ENCODE data around the gene PREX1. TPM values are rescaled to one million over a fixed set of nuclear protein-coding genes. Genes with fewer than 3 reads are reported as not detected.

PREX1 gene
- total and polyA plus RNA-seq, 4 donors, result 29.5 to 121 (median 69.3) TPM

DNA sequence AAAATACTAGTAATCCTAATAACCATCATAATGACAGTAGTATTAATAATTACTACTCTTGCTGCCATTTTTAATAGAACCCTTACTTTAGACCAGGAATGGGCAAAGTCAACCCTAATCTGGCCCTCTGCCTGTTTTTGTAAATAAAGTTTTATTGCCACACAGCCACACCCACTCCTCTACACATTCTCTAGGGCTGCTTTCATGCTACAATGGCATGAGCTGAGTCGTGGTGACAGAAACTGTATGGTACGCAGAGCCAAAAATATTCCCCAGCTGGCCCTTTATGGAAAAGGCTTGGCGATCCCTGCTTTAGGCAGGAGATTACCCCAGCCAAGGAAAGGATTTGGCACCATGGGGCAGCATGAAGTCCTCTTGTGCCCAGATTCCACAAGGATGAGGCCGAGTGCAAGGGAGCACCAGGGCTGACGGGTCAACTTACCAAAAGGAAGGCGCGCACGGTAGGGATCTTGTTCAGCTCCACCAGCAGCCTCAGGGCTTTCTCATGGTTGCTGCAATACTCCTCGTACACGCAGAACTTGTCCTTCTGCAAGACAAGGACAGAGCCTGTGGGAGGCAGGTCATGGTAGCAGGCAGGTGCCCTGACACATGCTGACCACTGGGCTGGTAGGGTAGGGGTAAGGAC lies 93.6 kb downstream of the PREX1 start:
- TF ChIP-seq, protein P1, sequence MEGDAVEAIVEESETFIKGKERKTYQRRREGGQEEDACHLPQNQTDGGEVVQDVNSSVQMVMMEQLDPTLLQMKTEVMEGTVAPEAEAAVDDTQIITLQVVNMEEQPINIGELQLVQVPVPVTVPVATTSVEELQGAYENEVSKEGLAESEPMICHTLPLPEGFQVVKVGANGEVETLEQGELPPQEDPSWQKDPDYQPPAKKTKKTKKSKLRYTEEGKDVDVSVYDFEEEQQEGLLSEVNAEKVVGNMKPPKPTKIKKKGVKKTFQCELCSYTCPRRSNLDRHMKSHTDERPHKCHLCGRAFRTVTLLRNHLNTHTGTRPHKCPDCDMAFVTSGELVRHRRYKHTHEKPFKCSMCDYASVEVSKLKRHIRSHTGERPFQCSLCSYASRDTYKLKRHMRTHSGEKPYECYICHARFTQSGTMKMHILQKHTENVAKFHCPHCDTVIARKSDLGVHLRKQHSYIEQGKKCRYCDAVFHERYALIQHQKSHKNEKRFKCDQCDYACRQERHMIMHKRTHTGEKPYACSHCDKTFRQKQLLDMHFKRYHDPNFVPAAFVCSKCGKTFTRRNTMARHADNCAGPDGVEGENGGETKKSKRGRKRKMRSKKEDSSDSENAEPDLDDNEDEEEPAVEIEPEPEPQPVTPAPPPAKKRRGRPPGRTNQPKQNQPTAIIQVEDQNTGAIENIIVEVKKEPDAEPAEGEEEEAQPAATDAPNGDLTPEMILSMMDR (IDR thresholded peaks at IDR 0.05; ENCODE audit: control extremely low read depth, extremely low read depth), result no peak
- 75 to 83% methylated on average over 10 of the region's 10 CpGs for WGBS, 2 donors
- Histone ChIP-seq H3K36me3 (ENCODE audit: control insufficient read depth in 4 of 4, insufficient read depth in 4 of 4, low read length in 4 of 4) (peaks cover 0 to 6% (median 0%) of the 10 kb centered on the region in 4 donors), H3K4me3 (no peak overlapping the region), H3K27ac (ENCODE audit: low read depth in 1 of 2, low read length in 1 of 2) (peak overlapping the region in 1 of 2 donors; percentile 72), H3K9ac (ENCODE audit: insufficient read depth in 1 of 2, low read length in 2 of 2) (no peak overlapping the region), H3K4me1 (ENCODE audit: control insufficient read depth in 5 of 5, insufficient read depth in 5 of 5, low read length in 5 of 5) (peaks cover 0 to 17% (median 9%) of the 10 kb centered on the region in 5 donors), H3K27me3 (ENCODE audit: control insufficient read depth in 3 of 3, insufficient read depth in 3 of 3, low read length in 2 of 3) (peaks cover 0 to 11% (median 0%) of the 10 kb centered on the region in 3 donors), H3K9me3 (ENCODE audit: control insufficient read depth in 4 of 4, insufficient read depth in 3 of 4, low read length in 3 of 4) (peaks cover 0 to 1% (median 0%) of the 10 kb centered on the region in 4 donors)
- ATAC-seq (ENCODE audit: insufficient read depth, low FRiP score) (no peak), DNase-seq (no peak)

DNA sequence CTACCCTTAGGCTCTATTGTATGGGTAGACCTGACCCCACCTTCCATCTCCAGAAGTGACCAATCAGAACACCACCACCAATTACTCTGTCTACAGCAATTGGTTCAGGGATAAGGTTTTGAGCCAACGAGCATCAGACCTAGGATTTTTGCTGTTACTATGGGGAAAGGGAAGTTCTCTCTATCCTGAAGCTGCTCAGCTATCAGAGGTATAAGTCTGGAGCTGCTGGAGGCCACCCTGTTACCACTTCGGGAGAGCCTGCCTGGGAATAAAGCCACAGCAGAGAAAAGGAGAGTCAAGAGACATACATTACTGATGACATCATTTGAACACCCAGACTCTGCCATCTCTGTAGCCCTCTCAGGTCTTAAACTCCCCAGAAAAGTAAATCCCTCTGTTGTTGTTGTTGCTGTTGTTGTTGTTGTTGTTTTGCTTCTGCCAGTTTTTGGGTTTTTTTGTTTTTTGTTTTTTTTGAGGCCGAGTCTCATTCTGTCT lies 94.5 kb downstream of the PREX1 start:
- ATAC-seq (ENCODE audit: insufficient read depth, low FRiP score) (no peak), DNase-seq (no peak)
- TF ChIP-seq, protein P1 (IDR thresholded peaks at IDR 0.05; ENCODE audit: control extremely low read depth, extremely low read depth), result no peak
- WGBS, 2 donors, result 80 to 88% methylated on average over 3 of the region's 3 CpGs
- Histone ChIP-seq H3K9me3 (ENCODE audit: control insufficient read depth in 4 of 4, insufficient read depth in 3 of 4, low read length in 3 of 4) (peaks cover 0 to 1% (median 0%) of the 10 kb centered on the region in 4 donors), H3K4me3 (no peak overlapping the region), H3K4me1 (ENCODE audit: control insufficient read depth in 5 of 5, insufficient read depth in 5 of 5, low read length in 5 of 5) (peaks cover 0 to 17% (median 4%) of the 10 kb centered on the region in 5 donors), H3K36me3 (ENCODE audit: control insufficient read depth in 4 of 4, insufficient read depth in 4 of 4, low read length in 4 of 4) (peaks cover 0 to 7% (median 0%) of the 10 kb centered on the region in 4 donors), H3K27me3 (ENCODE audit: control insufficient read depth in 3 of 3, insufficient read depth in 3 of 3, low read length in 2 of 3) (peaks cover 0 to 11% (median 0%) of the 10 kb centered on the region in 3 donors), H3K9ac (ENCODE audit: insufficient read depth in 1 of 2, low read length in 2 of 2) (no peak overlapping the region), H3K27ac (ENCODE audit: low read depth in 1 of 2, low read length in 1 of 2) (peak overlapping the region in 1 of 2 donors; percentile 33)

DNA sequence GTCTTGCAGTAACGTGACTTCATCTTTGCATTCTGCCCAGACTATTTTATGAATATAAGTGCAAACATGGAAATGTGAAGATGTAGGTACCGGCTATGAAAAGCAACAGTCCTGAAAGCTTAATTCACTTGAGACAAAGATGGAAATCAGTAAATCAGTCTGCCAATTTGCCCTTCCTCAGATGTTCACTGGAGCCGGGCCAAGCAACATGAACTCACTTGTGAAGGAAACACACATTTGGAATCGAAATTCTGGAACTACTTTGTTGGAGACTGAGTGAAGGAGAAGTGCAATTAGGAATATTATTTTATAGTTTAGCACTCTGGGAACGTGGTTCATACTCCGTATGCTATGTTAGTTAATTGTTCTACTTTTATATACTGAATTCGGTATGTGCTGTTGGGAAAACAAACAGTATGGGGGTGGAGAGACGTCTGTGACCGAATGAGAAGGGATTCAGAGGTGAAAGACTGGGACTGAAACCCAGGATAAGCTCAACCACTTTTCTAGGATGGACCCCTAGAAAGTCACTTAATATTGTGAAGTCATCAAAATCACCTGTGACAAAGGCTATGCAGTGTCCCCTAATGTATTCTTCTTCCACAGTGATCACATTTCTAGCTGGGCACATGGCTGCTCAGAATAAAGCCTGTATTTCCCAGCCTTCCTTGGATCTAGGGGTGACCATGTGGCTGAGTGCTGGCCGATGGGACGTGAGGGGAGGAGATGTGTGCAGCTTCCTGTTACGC lies 95.5 kb downstream of the PREX1 start:
- TF ChIP-seq, protein P1 (IDR thresholded peaks at IDR 0.05; ENCODE audit: control extremely low read depth, extremely low read depth), result no peak
- Histone ChIP-seq H3K4me3 (no peak overlapping the region), H3K27ac (ENCODE audit: low read depth in 1 of 2, low read length in 1 of 2) (no peak overlapping the region), H3K9ac (ENCODE audit: insufficient read depth in 1 of 2, low read length in 2 of 2) (no peak overlapping the region), H3K27me3 (ENCODE audit: control insufficient read depth in 3 of 3, insufficient read depth in 3 of 3, low read length in 2 of 3) (peaks cover 0 to 7% (median 2%) of the 10 kb centered on the region in 3 donors), H3K36me3 (ENCODE audit: control insufficient read depth in 4 of 4, insufficient read depth in 4 of 4, low read length in 4 of 4) (peaks cover 0 to 8% (median 0%) of the 10 kb centered on the region in 4 donors), H3K9me3 (ENCODE audit: control insufficient read depth in 4 of 4, insufficient read depth in 3 of 4, low read length in 3 of 4) (peaks cover 0 to 1% (median 0%) of the 10 kb centered on the region in 4 donors), H3K4me1 (ENCODE audit: control insufficient read depth in 5 of 5, insufficient read depth in 5 of 5, low read length in 5 of 5) (peaks cover 0 to 17% (median 0%) of the 10 kb centered on the region in 5 donors)
- WGBS, 2 donors, result 54 to 57% methylated on average over 12 of the region's 12 CpGs
- ATAC-seq (ENCODE audit: insufficient read depth, low FRiP score) (no peak), DNase-seq (peak in 1 of 3 donors; percentile 29)

All from lung (tissue), 12 donors.